Neural progenitor cell (in vitro differentiated cells): ENCODE data around the gene NUCB1.

Experiments used
- EZH2 ChIP-seq: fragments of 200-600 bp; sonication (generic); IDR thresholded peaks from 2 replicates; pipeline ENCODE4 v1.6.1; 2017; ENCODE audit warnings: antibody characterized with exemption, mild to moderate bottlenecking, moderate library complexity
- TF ChIP-seq, protein P1 (sequence below): fragments of 200-600 bp; sonication (generic); IDR thresholded peaks from 2 replicates; pipeline ENCODE4 v1.5.1; 2017; ENCODE audit warnings: antibody characterized with exemption, mild to moderate bottlenecking

- no peak for TF ChIP-seq EZH2
- TF ChIP-seq, protein P1, sequence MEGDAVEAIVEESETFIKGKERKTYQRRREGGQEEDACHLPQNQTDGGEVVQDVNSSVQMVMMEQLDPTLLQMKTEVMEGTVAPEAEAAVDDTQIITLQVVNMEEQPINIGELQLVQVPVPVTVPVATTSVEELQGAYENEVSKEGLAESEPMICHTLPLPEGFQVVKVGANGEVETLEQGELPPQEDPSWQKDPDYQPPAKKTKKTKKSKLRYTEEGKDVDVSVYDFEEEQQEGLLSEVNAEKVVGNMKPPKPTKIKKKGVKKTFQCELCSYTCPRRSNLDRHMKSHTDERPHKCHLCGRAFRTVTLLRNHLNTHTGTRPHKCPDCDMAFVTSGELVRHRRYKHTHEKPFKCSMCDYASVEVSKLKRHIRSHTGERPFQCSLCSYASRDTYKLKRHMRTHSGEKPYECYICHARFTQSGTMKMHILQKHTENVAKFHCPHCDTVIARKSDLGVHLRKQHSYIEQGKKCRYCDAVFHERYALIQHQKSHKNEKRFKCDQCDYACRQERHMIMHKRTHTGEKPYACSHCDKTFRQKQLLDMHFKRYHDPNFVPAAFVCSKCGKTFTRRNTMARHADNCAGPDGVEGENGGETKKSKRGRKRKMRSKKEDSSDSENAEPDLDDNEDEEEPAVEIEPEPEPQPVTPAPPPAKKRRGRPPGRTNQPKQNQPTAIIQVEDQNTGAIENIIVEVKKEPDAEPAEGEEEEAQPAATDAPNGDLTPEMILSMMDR, result no peak
These were observed 68.7 kb downstream of the NUCB1 start for GRCh38 chr19:48968813-48969218.
